B cell (primary cell): ENCODE results near the gene PRAMEF1. TPM values are rescaled to one million over a fixed set of nuclear protein-coding genes. Genes with fewer than 3 reads are reported as not detected.

Source experiments
- ATAC-seq: fragments of 200-7000 bp; cut with Tn5 transposase; one replicate; pipeline ENCODE4 v1.10.0; 2021; ENCODE audit warnings: low read depth, mild to moderate bottlenecking, moderate number of reproducible peaks, moderate library complexity
- CTCF ChIA-PET: fragments of 350-600 bp; sonication (Branson Sonifier 250); formaldehyde crosslinking; loops from one replicate; lab custom pipeline; 2021; ENCODE audit warnings: antibody characterized with exemption, inconsistent platforms; lab: Charles Lee
- POLR2A ChIA-PET: fragments of 350-600 bp; sonication (Branson Sonifier 250); formaldehyde crosslinking; loops from one replicate; lab custom pipeline; 2021; ENCODE audit warnings: antibody characterized with exemption; lab: Charles Lee
- DNase-seq: peaks from one replicate; pipeline ENCODE4 v3.0.0; 2013
- H2AFZ ChIP-seq: 2 replicates; pipeline ENCODE4 v1.6.1; 2012; ENCODE audit warnings: mild to moderate bottlenecking, low read depth, low read length; ENCODE audit not compliant: insufficient read depth, poor library complexity, severe bottlenecking
- H3K27ac ChIP-seq, 2 donors: 1 replicate in 1 of 2; 2 replicates in 1 of 2; pipeline ENCODE4 v1.5.1; 2012 to 2013; ENCODE audit warnings: low read length in 2 of 2, mild to moderate bottlenecking in 2 of 2, moderate library complexity in 1 of 2
- H3K27me3 ChIP-seq, 4 experiments: fragments of 200-600 bp in 1 of 4; sonication (generic) in 1 of 4; replicated peaks in 1 of 4; 1 replicate in 2 of 4; 2 replicates in 2 of 4; pipeline versions ENCODE4 v1.6.1 to v1.7.0; 2013 to 2016; ENCODE audit warnings: low read length in 3 of 4, mild to moderate bottlenecking in 2 of 4, mixed read lengths in 1 of 4, moderate library complexity in 1 of 4; ENCODE audit not compliant: insufficient read depth in 4 of 4, control insufficient read depth in 3 of 4; ENCODE audit errors: control extremely low read depth in 1 of 4
- H3K36me3 ChIP-seq, 2 experiments: replicated peaks in 1 of 2; 1 replicate in 1 of 2; 2 replicates in 1 of 2; pipeline versions ENCODE4 v1.6.1 to v1.7.1; 2013; ENCODE audit warnings: low read length in 1 of 2; ENCODE audit not compliant: insufficient read depth in 2 of 2, control insufficient read depth in 1 of 2; ENCODE audit errors: control extremely low read depth in 1 of 2, extremely low read depth in 1 of 2
- H3K4me1 ChIP-seq, 2 donors: fragments of 200-600 bp in 1 of 2; sonication (generic) in 1 of 2; 1 replicate in 1 of 2; 2 replicates in 1 of 2; pipeline versions ENCODE4 v1.5.1 to v1.6.1; 2013 to 2017; ENCODE audit warnings: low read length in 2 of 2; ENCODE audit not compliant: control insufficient read depth in 2 of 2, insufficient read depth in 2 of 2
- H3K4me2 ChIP-seq: replicated peaks from 2 replicates; pipeline ENCODE3; 2012; ENCODE audit warnings: mild to moderate bottlenecking, low read depth, low read length; ENCODE audit not compliant: poor library complexity, severe bottlenecking
- H3K4me3 ChIP-seq, 5 experiments: fragments of 200-600 bp in 1 of 5; sonication (generic) in 1 of 5; 1 replicate in 3 of 5; 2 replicates in 2 of 5; pipeline versions ENCODE4 v1.5.1 to v1.7.0; 2011 to 2016; ENCODE audit warnings: low read length in 4 of 5, mild to moderate bottlenecking in 4 of 5, low read depth in 2 of 5, control low read depth in 1 of 5, moderate library complexity in 1 of 5; ENCODE audit not compliant: insufficient read depth in 1 of 5; ENCODE audit errors: control extremely low read depth in 1 of 5, extremely low read depth in 1 of 5
- H3K79me2 ChIP-seq: fragments of 200-600 bp; sonication (generic); one replicate; pipeline ENCODE4 v1.6.0; 2016; ENCODE audit warnings: low read length; ENCODE audit not compliant: control insufficient read depth, insufficient read depth
- H3K9ac ChIP-seq: fragments of 200-600 bp; sonication (generic); 2 replicates; pipeline ENCODE4 v1.6.1; 2017; ENCODE audit warnings: mild to moderate bottlenecking, low read length, moderate library complexity
- H3K9me3 ChIP-seq, 3 donors: one replicate each; pipeline versions ENCODE4 v1.6.1 to v1.7.1; 2013; ENCODE audit warnings: low read length in 2 of 3; ENCODE audit not compliant: control insufficient read depth in 2 of 3, insufficient read depth in 1 of 3; ENCODE audit errors: control extremely low read depth in 1 of 3
- H4K20me1 ChIP-seq: 2 replicates; pipeline ENCODE4 v1.6.0; 2012; ENCODE audit warnings: mild to moderate bottlenecking, low read length; ENCODE audit not compliant: insufficient read depth, control insufficient read depth, poor library complexity, severe bottlenecking
- H3K27ac Mint-ChIP-seq: one replicate; pipeline ENCODE4 v1.8.0; 2021; ENCODE audit warnings: mixed read lengths
- H3K27me3 Mint-ChIP-seq: one replicate; pipeline ENCODE4 v1.8.0; 2021; ENCODE audit warnings: mixed read lengths
- H3K4me1 Mint-ChIP-seq: one replicate; pipeline ENCODE4 v1.8.0; 2021; ENCODE audit warnings: mixed read lengths
- H3K4me3 Mint-ChIP-seq: one replicate; pipeline ENCODE4 v1.8.0; 2021; ENCODE audit warnings: mixed read lengths
- H3K9me3 Mint-ChIP-seq: one replicate; pipeline ENCODE4 v1.8.0; 2022; ENCODE audit warnings: mixed read lengths; ENCODE audit not compliant: insufficient read depth
- CTCF ChIP-seq: fragments of 200-600 bp; IDR thresholded peaks from one replicate; pipeline ENCODE4 v1.8.0; 2022; ENCODE audit warnings: antibody characterized with exemption, mild to moderate bottlenecking
- EZH2 ChIP-seq: IDR thresholded peaks from 2 replicates; pipeline ENCODE4 v1.6.1; 2012; ENCODE audit warnings: borderline replicate concordance, low read depth, mild to moderate bottlenecking, moderate library complexity, low read length; ENCODE audit not compliant: insufficient read depth, poor library complexity, severe bottlenecking
- WGBS: methylation state at CpG from one replicate; pipeline ENCODE4 v1.1.5; 2013; ENCODE audit warnings: missing lambda C conversion rate; ENCODE audit not compliant: insufficient coverage; 5-methylcytosine and 5-hydroxymethylcytosine counted together
- intact Hi-C: fragments of 100-400 bp; cut with micrococcal nuclease; formaldehyde crosslinking; loops from one replicate; pipeline ENCODE4 v1.10.0; 2022
- polyA plus RNA-seq: library from polyadenylated mRNA; depleted of rRNA; stranded (reverse); fragments of >200 nt; gene quantifications from 2 replicates; pipeline ENCODE4 v1.2.3, GENCODE V29; 2012
- total RNA-seq, 2 donors: library from RNA; stranded (reverse); fragments of 120-200 nt in 1 of 2; gene quantifications; 1 replicate in 1 of 2; 2 replicates in 1 of 2; pipeline versions ENCODE4 v1.2.3 to v1.2.4, GENCODE V29; 2013 to 2022

PRAMEF1 gene
- total and polyA plus RNA-seq, 2 donors (not counting 1 experiment from before 2014, with no cell fraction given): not detected

GRCh38 chr1:12756273-12756672 lies 34.9 kb upstream of the PRAMEF1 start:
- Histone ChIP-seq H3K4me2 (no peak overlapping the region), H3K9me3 (no peaks in the 10 kb centered on the region), H3K4me3 (no peak overlapping the region), H4K20me1 (no peaks in the 10 kb centered on the region), H3K4me1 (no peaks in the 10 kb centered on the region), H3K9ac (no peak overlapping the region), H3K27me3 (no peaks in the 10 kb centered on the region), H3K79me2 (no peaks in the 10 kb centered on the region), H3K27ac (no peak overlapping the region), H3K36me3 (no peaks in the 10 kb centered on the region), H2AFZ (no peak overlapping the region)
- no peak overlapping the region for H3K4me3 Mint-ChIP-seq
- H3K27me3 Mint-ChIP-seq: peaks cover 18% of the 10 kb centered on the region
- DNase-seq (no peak), ATAC-seq (no peak)
- H3K4me1 Mint-ChIP-seq: no peaks in the 10 kb centered on the region
- no peak overlapping the region for H3K27ac Mint-ChIP-seq
- intact Hi-C loops: no loop called here
- TF ChIP-seq EZH2 (no peak), CTCF (no peak)
- ChIA-PET POLR2A (no interaction called here), CTCF (no interaction called here)
- WGBS: 90% methylated on average over 1 of the region's 2 CpGs
- H3K9me3 Mint-ChIP-seq: no peaks in the 10 kb centered on the region

DNA sequence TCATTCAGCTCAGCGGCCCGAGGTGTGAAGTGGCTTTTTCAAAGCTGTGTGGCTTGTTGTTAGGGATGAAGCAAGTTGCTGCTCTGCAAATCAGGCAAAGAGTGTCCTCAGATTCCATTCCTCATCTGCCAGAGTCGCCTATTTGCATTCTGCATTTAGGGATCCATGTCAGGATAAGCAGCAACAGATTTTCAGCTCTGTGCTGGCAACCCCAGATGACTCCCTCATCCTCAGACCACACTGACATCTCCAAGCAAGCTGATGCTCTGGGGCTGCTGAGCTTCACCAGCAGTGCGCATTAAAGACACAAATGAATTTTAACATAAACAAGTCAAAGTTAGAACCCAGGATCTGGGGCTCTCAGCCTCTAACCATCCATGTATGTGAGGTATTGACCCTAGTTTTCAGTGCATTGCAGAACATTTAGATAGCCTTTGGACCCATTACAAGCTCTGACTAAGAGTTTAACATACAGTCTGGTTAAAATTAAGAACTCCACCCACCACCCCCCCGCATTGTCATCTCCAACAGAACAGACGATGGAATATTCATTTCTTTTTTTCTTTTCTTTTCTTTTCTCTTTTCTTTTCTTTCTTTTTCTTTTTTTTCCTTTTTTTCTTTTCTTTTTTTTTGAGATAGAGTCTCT lies 34.3 kb upstream of the PRAMEF1 start:
- no peak overlapping the region for H3K27ac Mint-ChIP-seq
- TF ChIP-seq EZH2 (no peak), CTCF (no peak)
- H3K36me3 ChIP-seq: no peaks in the 10 kb centered on the region

More for the DNA sequence above, 34.3 kb upstream of the PRAMEF1 start:
- intact Hi-C loops: no loop called here
- H3K4me2 ChIP-seq: no peak overlapping the region
- WGBS: 74% methylated on average over 4 of the region's 6 CpGs
- ChIA-PET CTCF (no interaction called here), POLR2A (no interaction called here)
- no peaks in the 10 kb centered on the region for H4K20me1 ChIP-seq
- no peak overlapping the region for H2AFZ ChIP-seq
- H3K4me3 ChIP-seq: no peak overlapping the region
- H3K4me1 ChIP-seq: no peaks in the 10 kb centered on the region
- Mint-ChIP-seq H3K9me3 (no peaks in the 10 kb centered on the region), H3K4me1 (no peaks in the 10 kb centered on the region), H3K27me3 (peaks cover 18% of the 10 kb centered on the region), H3K4me3 (no peak overlapping the region)
- H3K9ac ChIP-seq: no peak overlapping the region
- no peaks in the 10 kb centered on the region for H3K9me3 ChIP-seq
- ATAC-seq (no peak), DNase-seq (no peak)
- H3K27ac ChIP-seq: no peak overlapping the region
- H3K79me2 ChIP-seq: no peaks in the 10 kb centered on the region
- H3K27me3 ChIP-seq: no peaks in the 10 kb centered on the region
